HG03060 (cell line): Measurements from ENCODE around the gene RNF212.
"Not testable (repeated sequence)": the region's sequence is repeated elsewhere in the genome, so short reads cannot be mapped to it uniquely, and the experiment has no call there.

Experiments
- ATAC-seq: cut with Tn5 transposase; IDR thresholded peaks from one replicate; pipeline ENCODE4 v1.9.1; 2021; ENCODE audit warnings: low read depth, moderate number of reproducible peaks; ENCODE audit not compliant: unreplicated experiment

RNF212 gene

GRCh38 chr4:1113311-1114009, at the start of gene RNF212:
Gene RNF212, minus strand, starts transcription at chr4:1113564. Its CDS starts 100 bp downstream, at chr4:1113464.
- no peak for ATAC-seq

GRCh38 chr4:1160351-1160750, 47.0 kb upstream of the RNF212 start:
- no peak for ATAC-seq

GRCh38 chr4:1156069-1156468, 42.7 kb upstream of the RNF212 start:
- no peak for ATAC-seq

GRCh38 chr4:1155314-1155713, 42.0 kb upstream of the RNF212 start:
- ATAC-seq = no peak

- ATAC-seq = no peak
These were observed 41.3 kb upstream of the RNF212 start for GRCh38 chr4:1154523-1155182.

- ATAC-seq = no peak
These were observed 40.8 kb upstream of the RNF212 start for GRCh38 chr4:1154126-1154522.

- no peak for ATAC-seq
These were observed 40.3 kb upstream of the RNF212 start for GRCh38 chr4:1153567-1154090.

GRCh38 chr4:1152290-1152689, 38.9 kb upstream of the RNF212 start:
- no peak for ATAC-seq

GRCh38 chr4:1151541-1151940, 38.2 kb upstream of the RNF212 start:
- no peak for ATAC-seq

- no peak for ATAC-seq
These were observed 37.5 kb upstream of the RNF212 start for GRCh38 chr4:1150875-1151274.

GRCh38 chr4:1139860-1140259, 26.5 kb upstream of the RNF212 start:
- no peak for ATAC-seq

GRCh38 chr4:1137850-1138249, 24.5 kb upstream of the RNF212 start:
- no peak for ATAC-seq

GRCh38 chr4:1137063-1137776, 23.9 kb upstream of the RNF212 start:
- ATAC-seq = no peak

GRCh38 chr4:1136048-1136447, 22.7 kb upstream of the RNF212 start:
- ATAC-seq = no peak

GRCh38 chr4:1133033-1133432, 19.7 kb upstream of the RNF212 start:
- no peak for ATAC-seq

- ATAC-seq = no peak
These were observed 17.2 kb upstream of the RNF212 start for GRCh38 chr4:1130316-1131186.

- ATAC-seq = no peak
These were observed 13.1 kb upstream of the RNF212 start for GRCh38 chr4:1126506-1126905.

- not testable (repeated sequence) for ATAC-seq
These were observed 12.1 kb upstream of the RNF212 start for GRCh38 chr4:1125466-1125865.

GRCh38 chr4:1124818-1125217, 11.5 kb upstream of the RNF212 start:
- no peak for ATAC-seq

- no peak for ATAC-seq
These were observed 9.1 kb upstream of the RNF212 start for GRCh38 chr4:1122505-1122904.
